Cardiac muscle cell (in vitro differentiated cells and primary cell): ENCODE results near the gene AFF2. TPM values are rescaled to one million over a fixed set of nuclear protein-coding genes. Genes with fewer than 3 reads are reported as not detected.
"Not testable (repeated sequence)": the region's sequence is repeated elsewhere in the genome, so short reads cannot be mapped to it uniquely, and the experiment has no call there.

Source experiments
- DNase-seq, 2 donors: peaks; one replicate each; pipeline versions ENCODE4 v3.0.0 to v3.0.0-alpha.2; 2010 to 2017; ENCODE audit warnings: low read depth in 1 of 2, low spot score in 1 of 2
- H3K27ac ChIP-seq: fragments of 200-600 bp; sonication (generic); 2 replicates; pipeline ENCODE4 v1.5.1; 2016
- H3K27me3 ChIP-seq: fragments of 200-600 bp; sonication (generic); 2 replicates; pipeline ENCODE4 v1.6.0; 2016; ENCODE audit warnings: control low read depth
- H3K36me3 ChIP-seq: fragments of 200-600 bp; sonication (generic); 2 replicates; pipeline ENCODE4 v1.5.1; 2016; ENCODE audit warnings: control low read depth
- H3K4me1 ChIP-seq: fragments of 200-600 bp; sonication (generic); 2 replicates; pipeline ENCODE4 v1.8.1; 2017; ENCODE audit warnings: low read depth, mild to moderate bottlenecking, mixed run types
- H3K4me3 ChIP-seq: fragments of 200-600 bp; sonication (generic); 2 replicates; pipeline ENCODE4 v1.5.1; 2016; ENCODE audit warnings: mild to moderate bottlenecking
- H3K9me3 ChIP-seq: fragments of 200-600 bp; sonication (generic); 2 replicates; pipeline ENCODE4 v1.5.1; 2017; ENCODE audit warnings: low read depth, mild to moderate bottlenecking, control low read depth
- CTCF ChIP-seq: IDR thresholded peaks from 2 replicates; pipeline ENCODE4 v1.5.1; 2012; ENCODE audit warnings: low read depth, mild to moderate bottlenecking, low read length
- polyA plus RNA-seq: library from polyadenylated mRNA; unstranded; fragments of >200 nt; fragmentation: Nextera tagmentation; extraction: Ambion mirVana; gene quantifications from 2 replicates; pipeline ENCODE4 v1.2.1, GENCODE V29; 2016
- total RNA-seq: library from RNA; depleted of rRNA; stranded (reverse); fragments of >200 nt; gene quantifications from 2 replicates; pipeline ENCODE4 v1.2.3, GENCODE V29; 2016

The AFF2 gene
- total and polyA plus RNA-seq, 2 experiments from 2014 or later = 4.4 to 8.3 TPM

DNA sequence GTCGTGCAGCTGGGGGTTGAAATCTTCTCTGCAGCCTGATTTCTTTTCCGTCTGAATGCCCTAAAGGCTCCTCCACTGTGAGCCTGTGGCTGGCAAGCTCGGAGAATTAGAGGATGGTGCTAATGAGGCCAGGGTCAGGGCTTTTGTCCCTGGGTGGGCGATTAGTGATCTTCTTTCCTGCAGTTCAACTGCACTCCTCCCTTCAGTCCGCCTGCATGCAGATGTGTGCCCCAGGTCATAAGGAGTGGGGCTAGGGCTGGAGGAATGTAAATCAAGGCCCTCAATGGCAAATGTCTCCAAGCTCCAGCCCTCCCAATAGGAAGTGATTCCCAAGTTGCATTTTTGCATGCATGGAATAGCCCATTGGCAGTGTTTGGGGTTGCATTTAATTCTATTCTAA, 405.0 kb downstream of the AFF2 start:
- DNase-seq = no peak

GRCh38 chrX:148906628-148907027, 406.2 kb downstream of the AFF2 start:
- H3K36me3 ChIP-seq, H3K27me3 ChIP-seq: not testable (repeated sequence)

More for the DNA sequence above, 405.0 kb downstream of the AFF2 start:
- Histone ChIP-seq H3K4me3 (no peak overlapping the region), H3K4me1 (no peaks in the 10 kb centered on the region), H3K27ac (no peak overlapping the region), H3K9me3 (no peaks in the 10 kb centered on the region), H3K27me3 (no peaks in the 10 kb centered on the region), H3K36me3 (no peaks in the 10 kb centered on the region)
- TF ChIP-seq CTCF = no peak

DNA sequence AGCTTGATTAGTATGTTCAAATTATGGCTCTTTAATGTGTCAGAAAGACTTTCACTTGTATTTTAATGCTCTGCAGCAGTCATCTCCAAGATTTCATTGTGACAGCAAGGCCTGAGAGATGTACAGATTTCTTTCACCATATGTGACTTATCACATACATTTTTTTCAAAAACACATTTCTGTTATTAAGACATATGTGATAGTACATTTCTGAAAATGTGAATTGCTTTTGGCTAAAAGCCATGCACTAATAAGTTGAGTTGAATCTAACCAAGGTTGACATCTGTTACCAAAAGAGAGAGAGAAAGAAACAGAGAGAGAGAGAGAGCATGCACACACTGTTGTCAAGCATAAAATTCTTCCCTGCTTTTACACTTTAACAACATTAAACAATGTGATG, 409.3 kb downstream of the AFF2 start:
- TF ChIP-seq CTCF = no peak
- H3K36me3 ChIP-seq = no peaks in the 10 kb centered on the region
- H3K4me1 ChIP-seq = no peaks in the 10 kb centered on the region
- no peak for DNase-seq
- no peak overlapping the region for H3K4me3 ChIP-seq
- H3K27me3 ChIP-seq = no peaks in the 10 kb centered on the region
- H3K27ac ChIP-seq = no peak overlapping the region
- no peaks in the 10 kb centered on the region for H3K9me3 ChIP-seq

More at GRCh38 chrX:148906628-148907027, 406.2 kb downstream of the AFF2 start:
- not testable (repeated sequence) for DNase-seq, H3K27ac ChIP-seq, H3K4me3 ChIP-seq, H3K9me3 ChIP-seq, H3K4me1 ChIP-seq

DNA sequence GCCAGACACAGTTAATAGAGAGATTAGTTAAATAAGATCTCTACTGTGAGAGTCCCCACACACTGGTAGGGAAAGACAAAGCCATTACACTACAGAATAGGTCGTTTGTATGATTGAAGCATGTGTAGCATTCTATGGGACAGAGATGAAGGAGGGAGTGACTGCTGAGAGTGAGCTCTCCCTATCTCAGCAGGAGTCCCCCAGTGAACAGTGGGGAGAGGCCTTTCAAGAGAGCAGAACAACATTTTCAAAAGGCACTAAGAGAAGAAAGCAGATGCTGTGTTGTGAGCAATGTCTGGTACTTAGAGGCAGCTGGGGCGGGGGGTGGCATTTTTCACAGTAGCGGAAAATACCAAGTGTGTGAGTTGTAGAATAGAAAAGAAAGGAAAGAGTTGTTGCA, 413.6 kb downstream of the AFF2 start:
- no peak overlapping the region for H3K27ac ChIP-seq
- H3K27me3 ChIP-seq = no peaks in the 10 kb centered on the region
- TF ChIP-seq CTCF = no peak
- H3K36me3 ChIP-seq = no peaks in the 10 kb centered on the region
- no peaks in the 10 kb centered on the region for H3K9me3 ChIP-seq
- H3K4me3 ChIP-seq = no peak overlapping the region
- no peak for DNase-seq
- no peaks in the 10 kb centered on the region for H3K4me1 ChIP-seq

- Histone ChIP-seq H3K4me3 (no peak overlapping the region), H3K4me1 (no peaks in the 10 kb centered on the region), H3K9me3 (no peaks in the 10 kb centered on the region), H3K27ac (no peak overlapping the region), H3K36me3 (no peaks in the 10 kb centered on the region), H3K27me3 (no peaks in the 10 kb centered on the region)
- DNase-seq = no peak
- TF ChIP-seq CTCF = no peak
These were observed 414.4 kb downstream of the AFF2 start for GRCh38 chrX:148914783-148915182.

DNA sequence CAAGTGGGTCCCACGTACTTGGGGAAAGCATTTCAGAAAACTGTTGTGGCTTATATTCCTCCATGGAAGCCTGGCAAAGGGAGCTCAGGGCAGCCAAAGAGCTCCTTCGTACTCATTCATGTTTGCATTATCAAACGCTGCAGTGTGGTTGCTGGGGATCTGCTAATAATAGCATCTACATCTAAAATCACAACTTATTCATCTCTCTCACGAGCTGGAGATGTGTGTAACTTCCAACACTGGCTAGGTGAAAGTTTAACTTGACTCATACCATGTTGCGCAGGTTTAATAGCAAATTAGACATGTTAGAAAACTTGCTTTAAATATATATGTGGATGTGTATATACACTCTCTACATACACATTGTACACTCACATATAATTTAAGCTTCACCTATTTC, 415.1 kb downstream of the AFF2 start:
- DNase-seq = no peak
- no peaks in the 10 kb centered on the region for H3K27me3 ChIP-seq
- no peaks in the 10 kb centered on the region for H3K9me3 ChIP-seq
- TF ChIP-seq CTCF = no peak
- no peak overlapping the region for H3K4me3 ChIP-seq
- H3K36me3 ChIP-seq = no peaks in the 10 kb centered on the region
- H3K4me1 ChIP-seq = no peaks in the 10 kb centered on the region
- no peak overlapping the region for H3K27ac ChIP-seq
